Measurements from ENCODE around the gene PLEK2. TPM values are rescaled to one million over a fixed set of nuclear protein-coding genes. Genes with fewer than 3 reads are reported as not detected.

The PLEK2 gene
- total RNA-seq, 1 experiment from 2014 or later, result 9.1 TPM

DNA sequence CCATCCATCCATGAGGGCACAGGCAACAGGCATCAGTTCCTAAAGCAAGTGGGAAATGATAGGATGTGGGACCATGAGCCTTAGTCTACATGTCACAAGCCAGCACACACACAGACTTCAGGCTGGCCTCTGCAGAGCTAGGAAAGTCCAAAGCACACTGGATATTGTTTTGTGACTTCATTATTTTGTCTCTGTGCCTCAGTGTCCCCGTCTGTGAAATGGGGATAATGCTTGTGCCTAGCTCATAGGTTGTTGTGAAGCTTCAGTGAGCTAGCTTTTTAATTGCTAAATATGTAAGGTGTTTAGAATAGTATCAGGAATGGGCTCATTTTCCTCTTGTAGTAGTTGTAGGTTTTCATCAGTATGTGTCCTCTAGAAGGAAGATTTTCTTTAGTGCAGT, 27.0 kb upstream of the PLEK2 start:
- H3K36me3 ChIP-seq (ENCODE audit: control insufficient read depth, insufficient read depth, low read length), result no peaks in the 10 kb centered on the region
- no peak for TF ChIP-seq TCF7L2 (IDR thresholded peaks at IDR 0.05; ENCODE audit: low read depth, low read length)
- TF ChIP-seq POLR2AphosphoS5 (IDR thresholded peaks at IDR 0.05; ENCODE audit: low read depth, low read length), result no peak
- TF ChIP-seq REST (IDR thresholded peaks at IDR 0.05; ENCODE audit: insufficient read depth in 1 of 2, low read depth in 2 of 2, low read length in 1 of 2), result no peak
- TF ChIP-seq SIN3A (IDR thresholded peaks at IDR 0.05; ENCODE audit: borderline replicate concordance, insufficient read depth, low read depth, low read length), result no peak
- TF ChIP-seq, protein P1, sequence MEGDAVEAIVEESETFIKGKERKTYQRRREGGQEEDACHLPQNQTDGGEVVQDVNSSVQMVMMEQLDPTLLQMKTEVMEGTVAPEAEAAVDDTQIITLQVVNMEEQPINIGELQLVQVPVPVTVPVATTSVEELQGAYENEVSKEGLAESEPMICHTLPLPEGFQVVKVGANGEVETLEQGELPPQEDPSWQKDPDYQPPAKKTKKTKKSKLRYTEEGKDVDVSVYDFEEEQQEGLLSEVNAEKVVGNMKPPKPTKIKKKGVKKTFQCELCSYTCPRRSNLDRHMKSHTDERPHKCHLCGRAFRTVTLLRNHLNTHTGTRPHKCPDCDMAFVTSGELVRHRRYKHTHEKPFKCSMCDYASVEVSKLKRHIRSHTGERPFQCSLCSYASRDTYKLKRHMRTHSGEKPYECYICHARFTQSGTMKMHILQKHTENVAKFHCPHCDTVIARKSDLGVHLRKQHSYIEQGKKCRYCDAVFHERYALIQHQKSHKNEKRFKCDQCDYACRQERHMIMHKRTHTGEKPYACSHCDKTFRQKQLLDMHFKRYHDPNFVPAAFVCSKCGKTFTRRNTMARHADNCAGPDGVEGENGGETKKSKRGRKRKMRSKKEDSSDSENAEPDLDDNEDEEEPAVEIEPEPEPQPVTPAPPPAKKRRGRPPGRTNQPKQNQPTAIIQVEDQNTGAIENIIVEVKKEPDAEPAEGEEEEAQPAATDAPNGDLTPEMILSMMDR (IDR thresholded peaks at IDR 0.05), result no peak
- H3K9me3 ChIP-seq (ENCODE audit: control insufficient read depth, insufficient read depth, low read depth, low read length), result no peaks in the 10 kb centered on the region
- intact Hi-C loops (cut with micrococcal nuclease; ENCODE audit: unreplicated experiment), result no loop called here
- DNase-seq (ENCODE audit: low read depth, low spot score) (no peak), ATAC-seq (no peak)
- in situ Hi-C loops (cut with HindIII; ENCODE audit: low pct_unique_long_range_greater_than_20kb, low sequenced_read_pairs), result no loop called here
- no peaks in the 10 kb centered on the region for H3K4me1 ChIP-seq (ENCODE audit: control insufficient read depth, insufficient read depth, low read length)
- H3K27ac ChIP-seq (ENCODE audit: low read length), result no peak overlapping the region
- CTCF ChIA-PET, result no interaction called here
- POLR2A ChIA-PET, result no interaction called here
- BruUV-seq (replicated peaks), result no TSS peak
- no peaks in the 10 kb centered on the region for H3K27me3 ChIP-seq (ENCODE audit: control insufficient read depth, insufficient read depth, low read length)
- H3K4me3 ChIP-seq (ENCODE audit: low read depth in 2 of 2, low read length in 2 of 2), result no peak overlapping the region

GRCh38 chr14:67436006-67436866, 24.3 kb upstream of the PLEK2 start:
- no TSS peak for BruUV-seq (replicated peaks)
- H3K4me3 ChIP-seq (ENCODE audit: low read depth in 2 of 2, low read length in 2 of 2), result no peak overlapping the region
- POLR2A ChIA-PET, result no interaction called here

More at GRCh38 chr14:67436006-67436866, 24.3 kb upstream of the PLEK2 start:
- no peaks in the 10 kb centered on the region for H3K4me1 ChIP-seq (ENCODE audit: control insufficient read depth, insufficient read depth, low read length)
- H3K27me3 ChIP-seq (ENCODE audit: control insufficient read depth, insufficient read depth, low read length), result no peaks in the 10 kb centered on the region
- TF ChIP-seq, protein P1 (IDR thresholded peaks at IDR 0.05), result no peak
- TF ChIP-seq TCF7L2 (IDR thresholded peaks at IDR 0.05; ENCODE audit: low read depth, low read length), result no peak
- TF ChIP-seq POLR2AphosphoS5 (IDR thresholded peaks at IDR 0.05; ENCODE audit: low read depth, low read length), result no peak
- DNase-seq (ENCODE audit: low read depth, low spot score) (no peak), ATAC-seq (no peak; the same call in 1 of the 2 replicates)
- no peaks in the 10 kb centered on the region for H3K36me3 ChIP-seq (ENCODE audit: control insufficient read depth, insufficient read depth, low read length)
- no peak overlapping the region for H3K27ac ChIP-seq (ENCODE audit: low read length)
- intact Hi-C loops (cut with micrococcal nuclease; ENCODE audit: unreplicated experiment) (no loop called here), in situ Hi-C loops (cut with HindIII; ENCODE audit: low pct_unique_long_range_greater_than_20kb, low sequenced_read_pairs) (no loop called here)
- CTCF ChIA-PET, result interaction anchor here (0.8 to 1.0 kb wide), 2 partner anchors 91 to 268 kb away, joined by 3 to 4 read pairs; no protein-coding TSS in a partner anchor
- no peaks in the 10 kb centered on the region for H3K9me3 ChIP-seq (ENCODE audit: control insufficient read depth, insufficient read depth, low read depth, low read length)

All from Panc1 (cell line).